Caco-2 (cell line): ENCODE measurements around the gene ANKMY1. TPM values are rescaled to one million over a fixed set of nuclear protein-coding genes. Genes with fewer than 3 reads are reported as not detected.
A peak's percentile ranks its signal among the peaks of the same experiment; 100 is the strongest.
"Not testable (repeated sequence)": the region's sequence is repeated elsewhere in the genome, so short reads cannot be mapped to it uniquely, and the experiment has no call there.

Source experiments
- BruUV-seq: library from RNA; stranded (reverse); fragments of 400-500 nt; replicated peaks from 2 replicates; lab custom pipeline; 2021; lab: Mats Ljungman, UMichigan
- CTCF ChIA-PET: fragments of 300-600 bp; sonication (Branson Sonifier 250); formaldehyde crosslinking; loops from one replicate; lab custom pipeline; 2022; ENCODE audit warnings: antibody characterized with exemption; lab: Charles Lee
- POLR2A ChIA-PET: fragments of 300-600 bp; sonication (Branson Sonifier 250); formaldehyde crosslinking; loops from one replicate; lab custom pipeline; 2022; ENCODE audit warnings: antibody characterized with exemption; lab: Charles Lee
- DNase-seq, 2 experiments: peaks; one replicate each; pipeline versions ENCODE4 v3.0.0 to v3.0.0-alpha.2; 2020 to 2022
- H3K27me3 ChIP-seq: replicated peaks from 2 replicates; pipeline ENCODE4 v1.6.0; 2011; ENCODE audit warnings: low read length; ENCODE audit not compliant: control insufficient read depth, insufficient read depth
- H3K36me3 ChIP-seq: 2 replicates; pipeline ENCODE4 v1.5.1; 2011; ENCODE audit warnings: low read length; ENCODE audit not compliant: control insufficient read depth, insufficient read depth
- H3K4me1 ChIP-seq: fragments of 250-450 bp; sonication (Bioruptor Pico); 2 replicates; pipeline ENCODE4 v1.5.1; 2020; ENCODE audit warnings: mild to moderate bottlenecking
- H3K4me3 ChIP-seq: 2 replicates; pipeline ENCODE4 v1.5.1; 2011; ENCODE audit warnings: low read depth, mild to moderate bottlenecking, control low read depth, low read length
- H3K9me3 ChIP-seq: fragments of 250-450 bp; sonication (Bioruptor Pico); 2 replicates; pipeline ENCODE4 v1.5.1; 2020; ENCODE audit warnings: mild to moderate bottlenecking, moderate library complexity
- H3K27ac Mint-ChIP-seq: one replicate; pipeline ENCODE4 v1.8.0; 2022; ENCODE audit warnings: mixed read lengths; ENCODE audit not compliant: unreplicated experiment
- H3K27me3 Mint-ChIP-seq: one replicate; pipeline ENCODE4 v1.8.0; 2022; ENCODE audit warnings: mixed read lengths; ENCODE audit not compliant: insufficient read depth, unreplicated experiment
- H3K36me3 Mint-ChIP-seq: one replicate; pipeline ENCODE4 v1.8.0; 2022; ENCODE audit warnings: mild to moderate bottlenecking, mixed read lengths; ENCODE audit not compliant: insufficient read depth, unreplicated experiment
- H3K4me1 Mint-ChIP-seq: one replicate; pipeline ENCODE4 v1.8.0; 2022; ENCODE audit warnings: low read depth, mixed read lengths; ENCODE audit not compliant: unreplicated experiment
- H3K4me3 Mint-ChIP-seq: one replicate; pipeline ENCODE4 v1.8.0; 2022; ENCODE audit warnings: mild to moderate bottlenecking, moderate library complexity, mixed read lengths; ENCODE audit not compliant: unreplicated experiment
- H3K9me3 Mint-ChIP-seq: one replicate; pipeline ENCODE4 v1.8.0; 2022; ENCODE audit warnings: mixed read lengths; ENCODE audit not compliant: unreplicated experiment
- CTCF ChIP-seq, 2 experiments: fragments of 200-600 bp in 1 of 2; IDR thresholded peaks; 1 replicate in 1 of 2; 2 replicates in 1 of 2; pipeline versions ENCODE4 v1.5.1 to v1.8.0; 2011 to 2022; ENCODE audit warnings: antibody characterized with exemption in 1 of 2, control low read depth in 1 of 2, inconsistent platforms in 1 of 2, low read depth in 1 of 2, low read length in 1 of 2, mild to moderate bottlenecking in 1 of 2, moderate library complexity in 1 of 2; ENCODE audit not compliant: insufficient read depth in 1 of 2, severe bottlenecking in 1 of 2, unreplicated experiment in 1 of 2
- intact Hi-C: fragments of 100-400 bp; cut with micrococcal nuclease; formaldehyde crosslinking; loops from one replicate; pipeline ENCODE4 v1.10.0; 2022; ENCODE audit not compliant: unreplicated experiment
- total RNA-seq: library from RNA; stranded (reverse); gene quantifications from 2 replicates; pipeline ENCODE4 v1.2.3, GENCODE V29; 2022

Gene ANKMY1
- total RNA-seq, 1 experiment from 2014 or later = 12.2 TPM

DNA sequence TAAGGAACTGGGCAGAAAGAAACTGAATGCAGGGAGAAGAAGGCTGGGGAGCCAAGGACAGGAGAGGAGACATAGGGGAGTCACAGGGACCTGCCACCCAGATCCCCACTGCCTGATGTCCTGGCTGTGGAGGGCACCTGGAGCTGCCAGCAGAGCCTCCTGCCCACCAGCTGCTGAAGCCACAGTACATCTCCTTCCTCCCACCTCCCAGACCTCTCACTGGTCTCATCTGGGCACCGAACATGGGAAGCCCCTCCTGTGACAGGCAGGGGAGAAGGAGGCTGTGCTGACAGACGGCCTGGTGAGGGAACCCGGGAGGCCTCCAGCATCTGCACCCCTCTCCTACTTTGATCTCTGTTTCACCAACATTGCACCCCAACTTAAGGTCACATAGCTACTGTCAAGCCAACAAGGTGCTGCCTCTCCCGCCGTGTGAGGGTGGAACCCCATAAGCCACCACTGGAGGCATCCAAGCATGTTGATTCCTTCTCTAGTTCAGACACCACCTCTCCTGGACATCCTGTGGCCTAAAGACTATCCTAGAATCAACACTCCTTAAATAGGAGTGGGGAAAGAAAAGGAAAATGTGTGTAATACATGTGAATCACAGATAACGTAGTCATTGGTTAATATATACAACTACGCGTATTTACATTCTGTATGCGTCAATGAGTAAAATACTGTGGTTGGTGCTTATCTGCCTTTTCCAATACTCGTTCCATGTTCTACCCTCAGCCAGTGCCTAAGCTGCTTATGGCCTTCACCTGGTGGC, 7.0 kb upstream of the ANKMY1 start:
- CTCF ChIA-PET = interaction anchor here (0.6 to 2.8 kb wide), 2 partner anchors 22 to 332 kb away, joined by 5 to 25 read pairs; partner anchors contain the start of gene CAPN10
- H3K27ac Mint-ChIP-seq = no peak overlapping the region
- no peak overlapping the region for H3K4me3 Mint-ChIP-seq
- H3K4me1 Mint-ChIP-seq = peaks cover 23% of the 10 kb centered on the region
- intact Hi-C loops = no loop called here
- Histone ChIP-seq H3K9me3 (no peaks in the 10 kb centered on the region), H3K27me3 (no peaks in the 10 kb centered on the region), H3K36me3 (no peaks in the 10 kb centered on the region), H3K4me1 (peaks cover 25% of the 10 kb centered on the region), H3K4me3 (no peak overlapping the region)
- POLR2A ChIA-PET = no interaction called here
- no peaks in the 10 kb centered on the region for H3K27me3 Mint-ChIP-seq
- no peaks in the 10 kb centered on the region for H3K9me3 Mint-ChIP-seq
- no TSS peak for BruUV-seq
- DNase-seq = peak in 1 of 2 experiments; percentile 22
- TF ChIP-seq CTCF (IDR thresholded peaks at IDR 0.05; ENCODE audit: insufficient read depth in 1 of 2, low read depth in 1 of 2, low read length in 1 of 2, severe bottlenecking in 1 of 2, unreplicated experiment in 1 of 2) = no peak
- H3K36me3 Mint-ChIP-seq = peaks cover 25% of the 10 kb centered on the region

GRCh38 chr2:240563951-240564560, 6.3 kb upstream of the ANKMY1 start:
- no peak overlapping the region for H3K4me3 Mint-ChIP-seq
- no TSS peak for BruUV-seq
- H3K27ac Mint-ChIP-seq = no peak overlapping the region

DNA sequence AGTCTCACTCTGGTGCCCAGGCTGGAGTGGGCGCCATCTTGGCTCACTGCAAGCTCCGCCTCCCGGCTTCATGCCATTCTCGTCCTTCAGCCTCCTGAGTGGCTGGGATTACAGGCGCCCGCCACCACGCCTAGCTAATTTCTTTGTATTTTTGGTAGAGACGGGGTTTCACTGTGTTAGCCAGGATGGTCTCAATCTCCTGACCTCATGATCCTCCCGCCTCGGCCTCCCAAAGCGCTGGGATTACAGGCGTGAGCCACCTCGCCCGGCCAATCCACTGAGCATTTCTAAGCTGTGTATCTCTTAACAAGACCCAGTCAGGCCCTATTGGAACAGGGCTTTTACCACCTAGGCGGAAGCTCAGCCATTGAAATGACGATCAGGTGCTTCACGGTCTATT, 5.4 kb upstream of the ANKMY1 start:
- H3K27ac Mint-ChIP-seq, CTCF ChIA-PET, H3K27me3 Mint-ChIP-seq, H3K9me3 ChIP-seq, BruUV-seq, H3K4me3 ChIP-seq, H3K27me3 ChIP-seq, H3K4me3 Mint-ChIP-seq, POLR2A ChIA-PET, H3K9me3 Mint-ChIP-seq, H3K36me3 ChIP-seq, intact Hi-C loops: not testable (repeated sequence)
- H3K4me1 ChIP-seq = peaks cover 27% of the 10 kb centered on the region
- DNase-seq = peak in 1 of 2 experiments; percentile 12
- Mint-ChIP-seq H3K36me3 (peaks cover 25% of the 10 kb centered on the region), H3K4me1 (peaks cover 23% of the 10 kb centered on the region)

More at GRCh38 chr2:240563951-240564560, 6.3 kb upstream of the ANKMY1 start:
- Mint-ChIP-seq H3K36me3 (peaks cover 25% of the 10 kb centered on the region), H3K4me1 (peaks cover 23% of the 10 kb centered on the region), H3K27me3 (no peaks in the 10 kb centered on the region), H3K9me3 (no peaks in the 10 kb centered on the region)
- POLR2A ChIA-PET = no interaction called here
- Histone ChIP-seq H3K9me3 (no peaks in the 10 kb centered on the region), H3K27me3 (no peaks in the 10 kb centered on the region), H3K4me1 (peaks cover 27% of the 10 kb centered on the region), H3K36me3 (no peaks in the 10 kb centered on the region), H3K4me3 (no peak overlapping the region)
- no peak for TF ChIP-seq CTCF (IDR thresholded peaks at IDR 0.05; ENCODE audit: insufficient read depth in 1 of 2, low read depth in 1 of 2, low read length in 1 of 2, severe bottlenecking in 1 of 2, unreplicated experiment in 1 of 2)
- CTCF ChIA-PET = interaction anchor here (0.6 kb wide), 1 partner anchor 331 kb away, joined by 5 read pairs; no protein-coding TSS in a partner anchor
- peak in 1 of 2 experiments; percentile 20 for DNase-seq
- intact Hi-C loops = no loop called here
